H1 (cell line): Measurements from ENCODE around the gene MUC5AC.

Experiments
- BRCA1 ChIP-seq: IDR thresholded peaks from 2 replicates; pipeline ENCODE4 v1.6.1; 2012; ENCODE audit warnings: low read depth, low read length, improper control_type of control experiment
- JUN ChIP-seq: IDR thresholded peaks from 2 replicates; pipeline ENCODE4 v1.6.1; 2011; ENCODE audit warnings: low read depth, mild to moderate bottlenecking, improper control_type of control experiment, low read length
- POLR2AphosphoS5 ChIP-seq: IDR thresholded peaks from 2 replicates; pipeline ENCODE4 v1.6.1; 2011; ENCODE audit warnings: low read depth, low read length
- SP2 ChIP-seq: IDR thresholded peaks from 2 replicates; pipeline ENCODE4 v1.6.1; 2012; ENCODE audit warnings: mild to moderate bottlenecking, low read length, inconsistent platforms
- TAF7 ChIP-seq: optimal IDR thresholded peaks from 2 replicates; pipeline ENCODE3; 2011; ENCODE audit warnings: low read depth, mild to moderate bottlenecking, inconsistent platforms, low read length, moderate library complexity, borderline replicate concordance
- TCF12 ChIP-seq: IDR thresholded peaks from 2 replicates; pipeline ENCODE4 v1.6.1; 2011; ENCODE audit warnings: low read depth, mild to moderate bottlenecking, low read length
- YY1 ChIP-seq: IDR thresholded peaks from 2 replicates; pipeline ENCODE4 v1.6.1; 2011; ENCODE audit warnings: low read depth, mild to moderate bottlenecking, low read length
- TF ChIP-seq, protein P1 (sequence below), 3 experiments: IDR thresholded peaks; 1 replicate in 2 of 3; 2 replicates in 1 of 3; pipeline versions ENCODE4 v1.5.1 to v1.6.1; 2011; ENCODE audit warnings: low read length in 3 of 3, mild to moderate bottlenecking in 3 of 3, inconsistent platforms in 2 of 3, low read depth in 1 of 3, moderate library complexity in 1 of 3; ENCODE audit not compliant: insufficient read depth in 1 of 3; ENCODE audit errors: control extremely low read depth in 1 of 3

DNA sequence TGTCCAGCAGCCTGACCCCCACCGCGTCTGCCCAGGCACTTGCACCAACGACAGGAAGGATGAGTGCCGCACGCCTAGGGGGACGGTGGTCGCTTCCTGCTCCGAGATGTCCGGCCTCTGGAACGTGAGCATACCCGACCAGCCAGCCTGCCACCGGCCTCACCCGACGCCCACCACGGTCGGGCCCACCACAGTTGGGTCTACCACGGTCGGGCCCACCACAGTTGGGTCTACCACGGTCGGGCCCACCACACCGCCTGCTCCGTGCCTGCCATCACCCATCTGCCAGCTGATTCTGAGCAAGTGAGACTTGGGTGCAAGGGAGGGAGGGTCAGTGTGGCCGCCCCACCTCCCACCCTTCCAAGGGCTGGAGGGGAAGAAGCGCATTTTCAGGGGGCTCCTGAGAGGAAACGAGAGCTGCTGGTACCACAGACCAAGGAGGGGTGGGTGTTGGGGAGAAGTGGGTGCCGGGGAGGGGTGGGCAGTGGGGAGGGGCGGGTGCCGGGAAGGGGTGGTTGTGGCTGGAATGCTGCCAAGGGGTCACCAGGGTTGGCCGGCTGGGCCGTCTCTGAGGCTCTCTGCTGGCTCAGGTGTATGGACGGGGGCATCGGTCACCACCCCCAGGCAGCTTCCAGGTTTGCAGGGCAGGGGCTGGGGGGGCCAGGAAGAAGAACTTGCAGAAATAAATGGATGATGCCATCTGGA is 37.4 kb downstream of the MUC5AC start:
- TF ChIP-seq SP2: no peak
- no peak for TF ChIP-seq TCF12
- TF ChIP-seq JUN: no peak
- TF ChIP-seq BRCA1: no peak
- no peak for TF ChIP-seq POLR2AphosphoS5
- TF ChIP-seq YY1: no peak
- TF ChIP-seq TAF7: no peak
- TF ChIP-seq, protein P1, sequence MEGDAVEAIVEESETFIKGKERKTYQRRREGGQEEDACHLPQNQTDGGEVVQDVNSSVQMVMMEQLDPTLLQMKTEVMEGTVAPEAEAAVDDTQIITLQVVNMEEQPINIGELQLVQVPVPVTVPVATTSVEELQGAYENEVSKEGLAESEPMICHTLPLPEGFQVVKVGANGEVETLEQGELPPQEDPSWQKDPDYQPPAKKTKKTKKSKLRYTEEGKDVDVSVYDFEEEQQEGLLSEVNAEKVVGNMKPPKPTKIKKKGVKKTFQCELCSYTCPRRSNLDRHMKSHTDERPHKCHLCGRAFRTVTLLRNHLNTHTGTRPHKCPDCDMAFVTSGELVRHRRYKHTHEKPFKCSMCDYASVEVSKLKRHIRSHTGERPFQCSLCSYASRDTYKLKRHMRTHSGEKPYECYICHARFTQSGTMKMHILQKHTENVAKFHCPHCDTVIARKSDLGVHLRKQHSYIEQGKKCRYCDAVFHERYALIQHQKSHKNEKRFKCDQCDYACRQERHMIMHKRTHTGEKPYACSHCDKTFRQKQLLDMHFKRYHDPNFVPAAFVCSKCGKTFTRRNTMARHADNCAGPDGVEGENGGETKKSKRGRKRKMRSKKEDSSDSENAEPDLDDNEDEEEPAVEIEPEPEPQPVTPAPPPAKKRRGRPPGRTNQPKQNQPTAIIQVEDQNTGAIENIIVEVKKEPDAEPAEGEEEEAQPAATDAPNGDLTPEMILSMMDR (IDR thresholded peaks at IDR 0.05; ENCODE audit: control extremely low read depth in 1 of 3, insufficient read depth in 1 of 3, low read depth in 1 of 3, low read length in 3 of 3): no peak
